NCI-H1436 (cell line): ENCODE results near the gene EIF2AK3.
"Not testable (repeated sequence)": the region's sequence is repeated elsewhere in the genome, so short reads cannot be mapped to it uniquely, and the experiment has no call there.

Experiments
- DNase-seq: peaks from one replicate; lab custom pipeline; 2025; lab: John Stamatoyannopoulos, UW

The EIF2AK3 gene

DNA sequence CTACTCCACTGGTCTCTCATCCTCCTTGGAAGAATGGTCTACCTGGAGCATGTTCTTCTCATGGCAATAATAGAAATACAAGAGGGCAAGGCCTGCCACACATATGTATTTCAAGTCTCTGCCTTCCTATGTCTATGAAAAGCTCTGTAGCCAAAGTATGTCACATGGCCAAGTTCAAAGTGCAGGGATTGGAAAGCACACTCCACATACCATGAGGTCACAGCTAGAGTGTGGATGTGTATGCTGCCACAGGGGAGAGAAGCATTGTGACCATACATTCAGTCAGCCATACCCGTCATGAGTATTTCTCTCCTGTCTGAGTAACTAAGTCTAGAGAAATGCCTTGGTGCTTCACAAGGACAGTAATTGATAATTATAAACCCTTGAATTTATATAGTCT, 8.8 kb upstream of the EIF2AK3 start:
- no peak for DNase-seq

DNA sequence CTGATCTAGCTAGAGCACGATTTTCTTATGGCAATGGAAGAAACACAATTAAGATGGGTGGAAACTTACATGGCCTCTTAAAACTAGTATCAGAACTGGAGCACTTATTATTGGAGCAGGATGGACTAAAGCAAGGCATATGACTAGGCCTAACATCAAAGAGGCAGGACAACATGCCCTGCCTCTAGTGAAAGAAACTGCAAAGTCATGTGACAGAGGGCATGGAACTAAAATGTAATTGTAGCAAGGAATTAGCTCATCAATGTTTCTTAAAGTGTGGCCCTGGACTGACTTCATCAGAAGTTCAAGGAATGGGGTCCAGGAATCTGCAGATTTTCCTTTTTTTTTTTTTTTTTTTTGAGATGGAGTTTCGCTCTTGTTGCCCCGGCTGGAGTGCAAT, 5.3 kb upstream of the EIF2AK3 start:
- no peak for DNase-seq

DNA sequence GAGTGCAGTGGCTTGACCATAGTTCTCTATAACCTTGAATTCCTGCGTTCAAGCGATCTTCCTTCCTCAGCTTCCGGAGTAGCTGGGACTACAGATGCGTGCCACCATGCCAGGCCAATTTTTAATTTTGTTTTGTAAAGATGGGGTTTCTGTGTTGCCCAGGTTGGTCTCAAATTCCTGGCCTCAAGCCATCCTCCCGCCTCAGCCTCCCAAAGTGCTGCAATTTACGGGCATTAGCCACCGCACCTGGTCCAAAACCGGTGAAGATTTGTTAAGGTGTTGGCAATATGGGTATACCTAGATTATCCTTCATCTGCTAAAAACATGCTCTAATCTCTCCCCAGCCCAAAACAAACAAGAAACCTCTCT, 1.3 kb upstream of the EIF2AK3 start:
- DNase-seq: no peak

DNA sequence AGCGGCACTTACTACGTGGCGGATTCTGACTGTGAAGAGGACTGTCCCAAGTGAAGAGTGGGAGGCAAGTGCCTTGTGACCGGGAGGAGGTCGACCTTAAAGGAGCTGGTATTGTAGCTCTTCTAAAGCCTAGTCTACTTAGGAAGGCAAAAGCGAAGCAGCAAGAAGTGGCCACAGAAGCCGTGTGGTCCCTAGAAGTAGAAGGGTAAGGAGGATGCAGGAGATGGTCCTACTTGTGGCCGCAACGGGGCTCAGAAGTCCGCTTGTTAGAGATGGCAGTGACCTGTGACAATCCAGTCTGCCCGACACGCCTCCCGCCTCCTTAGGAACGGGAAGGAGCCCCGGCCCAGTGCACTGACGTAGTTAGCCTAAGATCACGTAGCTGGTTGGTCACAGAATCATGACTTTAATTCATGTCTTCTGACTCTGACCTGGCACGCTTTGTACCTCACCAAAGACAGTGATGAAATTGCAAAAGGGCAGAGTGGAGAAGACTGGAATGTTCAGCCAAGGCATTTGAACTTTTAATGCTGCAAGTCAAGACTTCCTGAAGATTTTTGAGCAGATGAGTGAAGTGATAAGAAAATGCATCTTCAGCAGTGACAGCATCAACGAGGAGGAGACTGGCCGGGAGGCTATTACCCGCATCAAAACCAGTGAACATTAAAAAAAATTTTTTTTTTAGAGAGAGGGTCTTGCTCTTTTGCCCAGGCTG, 749 bp upstream of the EIF2AK3 start:
- peak; percentile 41 for DNase-seq

DNA sequence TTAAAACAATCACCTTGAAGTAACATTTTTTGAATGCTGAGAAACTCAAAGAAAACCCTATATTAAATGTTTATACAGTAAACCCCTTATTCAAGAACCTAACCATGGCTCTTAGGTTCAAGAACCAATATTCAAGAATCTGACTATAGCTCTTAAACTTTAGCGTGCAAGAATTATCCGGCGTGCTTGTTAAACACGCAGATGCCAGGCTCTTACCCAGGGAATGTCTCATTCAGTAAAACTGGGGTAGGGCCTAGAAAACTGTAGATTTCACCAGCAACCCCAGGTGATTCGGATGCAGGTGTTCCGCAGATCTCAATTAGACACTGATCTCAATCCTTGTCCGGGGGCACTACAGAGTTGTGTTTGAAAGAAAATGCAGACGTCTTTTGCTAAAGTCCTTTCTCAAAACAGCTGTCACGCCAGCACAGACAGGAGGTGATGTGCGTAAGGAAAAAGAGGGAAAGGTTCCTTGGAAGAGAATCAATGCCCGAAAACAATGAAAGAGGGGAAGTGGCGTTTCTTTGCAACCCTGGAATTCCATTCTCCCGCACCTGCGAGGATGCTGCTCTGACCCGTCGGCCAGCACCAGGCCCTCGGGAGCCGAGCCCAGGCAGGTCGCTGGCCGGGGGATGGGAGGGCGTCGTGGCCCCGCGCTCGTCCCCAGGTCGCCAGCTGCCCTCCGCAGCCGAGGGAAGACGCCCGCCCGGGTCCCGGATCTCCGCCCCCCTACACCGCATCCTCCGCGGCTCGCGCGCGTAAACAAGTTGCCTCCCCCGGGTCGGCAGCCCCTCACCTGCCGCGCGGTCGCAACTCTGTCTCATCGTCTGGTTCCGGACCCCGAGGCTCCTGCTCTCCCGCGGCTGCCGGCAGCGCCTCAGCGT, 851 bp downstream of the EIF2AK3 start:
- no peak for DNase-seq

DNA sequence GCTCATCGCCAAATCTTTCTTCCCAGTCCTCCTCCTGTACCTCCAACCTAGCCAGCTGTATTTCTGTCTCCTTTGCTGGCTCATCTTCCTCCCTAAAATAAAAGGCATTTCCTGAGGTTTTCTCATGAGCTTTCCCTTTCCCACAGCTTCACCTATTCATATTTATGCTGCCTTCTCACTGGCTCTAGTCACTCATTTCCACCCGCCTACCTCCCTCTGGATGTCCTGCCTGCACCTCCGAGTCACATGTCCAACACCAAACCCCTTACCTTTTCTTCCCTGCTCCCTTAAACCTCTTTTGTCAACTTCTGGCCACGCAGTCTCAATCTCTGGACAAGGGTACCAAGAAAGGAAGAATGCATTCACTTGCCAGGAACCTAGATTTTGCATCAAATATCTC, 2.8 kb downstream of the EIF2AK3 start:
- no peak for DNase-seq

DNA sequence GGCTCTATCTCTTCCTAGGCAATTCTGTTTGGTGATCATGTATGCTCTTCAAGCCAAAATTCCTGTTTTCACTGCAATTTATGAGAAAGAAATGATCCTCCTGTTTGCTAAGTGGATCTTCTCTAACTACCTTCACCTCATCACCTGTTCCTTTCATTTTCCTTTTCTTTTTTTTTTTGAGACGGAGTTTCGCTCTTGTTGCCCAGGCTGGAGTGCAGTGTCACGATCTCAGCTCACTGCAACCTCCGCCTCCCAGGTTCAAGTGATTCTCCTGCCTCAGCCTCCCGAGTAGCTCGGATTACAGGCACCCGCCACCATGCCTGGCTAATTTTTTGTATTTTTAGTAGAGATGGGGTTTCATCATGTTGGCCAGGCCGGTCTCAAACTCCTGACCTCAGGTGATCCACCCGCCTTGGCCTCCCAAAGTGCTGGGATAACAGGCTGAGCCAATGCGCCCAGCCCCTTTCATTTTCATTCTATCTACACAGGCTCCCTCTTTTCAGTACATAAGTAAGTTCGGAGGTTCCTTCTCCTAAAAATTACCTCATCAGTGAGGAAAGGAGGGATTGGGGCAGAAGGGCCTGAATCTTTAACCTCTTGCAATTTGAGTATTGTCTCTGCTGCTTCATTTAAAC, 3.3 kb downstream of the EIF2AK3 start:
- DNase-seq: not testable (repeated sequence)

DNA sequence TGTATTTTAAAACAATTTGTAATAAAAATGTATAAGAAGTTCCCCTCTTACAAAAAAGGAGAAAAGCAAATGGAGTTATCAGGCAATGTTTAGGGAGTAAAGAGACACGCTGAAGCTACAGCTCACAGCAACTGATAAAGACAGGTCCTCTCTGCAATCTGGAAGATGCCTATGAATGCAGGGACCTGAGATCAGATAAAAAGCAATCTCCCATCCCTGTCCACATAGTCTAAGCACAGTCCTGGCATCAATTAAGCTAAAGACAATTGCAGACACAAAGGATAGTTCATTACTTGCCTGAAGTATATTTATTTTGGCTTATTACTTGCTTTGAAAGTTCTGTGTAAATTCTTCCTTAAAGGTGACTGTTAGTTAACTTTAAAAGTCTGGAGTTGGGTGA, 5.0 kb downstream of the EIF2AK3 start:
- no peak for DNase-seq

DNA sequence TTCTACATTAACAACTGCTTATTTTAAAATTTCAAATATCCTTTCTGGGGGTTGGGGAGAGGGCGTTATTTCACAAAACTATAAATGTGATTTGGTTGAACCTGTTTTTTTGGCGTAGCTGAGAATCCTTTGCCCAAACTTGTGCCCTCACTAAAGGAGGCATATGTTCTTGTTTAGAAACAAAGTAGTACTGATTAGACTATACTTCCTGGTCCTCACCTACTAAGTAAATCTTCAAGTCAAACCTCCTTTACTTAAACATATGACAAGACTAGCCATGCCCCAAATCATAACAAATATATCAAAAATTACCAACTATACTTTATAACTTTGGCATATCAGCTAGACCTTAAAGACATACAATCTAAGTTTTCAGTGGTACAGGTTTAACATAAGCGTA, 5.8 kb downstream of the EIF2AK3 start:
- no peak for DNase-seq

DNA sequence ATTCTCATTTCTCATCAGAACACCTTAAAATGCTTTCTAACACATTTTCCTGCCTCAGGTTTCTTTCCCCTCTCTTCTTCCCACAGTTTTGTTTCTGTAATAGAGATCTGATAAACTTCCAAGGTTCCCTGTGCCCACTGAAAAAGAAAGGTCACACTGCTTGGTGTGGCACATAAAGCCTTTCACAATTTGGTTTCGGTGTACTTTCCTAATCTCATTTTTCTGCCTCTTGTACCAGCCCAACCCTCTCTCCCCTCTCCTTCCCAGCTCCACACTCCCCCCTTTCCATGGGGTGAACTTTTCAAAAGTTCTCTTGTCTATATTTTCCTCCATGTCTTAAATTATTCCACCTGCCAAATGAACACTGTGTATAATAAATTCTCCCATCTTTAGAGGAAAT, 7.2 kb downstream of the EIF2AK3 start:
- DNase-seq: no peak

DNA sequence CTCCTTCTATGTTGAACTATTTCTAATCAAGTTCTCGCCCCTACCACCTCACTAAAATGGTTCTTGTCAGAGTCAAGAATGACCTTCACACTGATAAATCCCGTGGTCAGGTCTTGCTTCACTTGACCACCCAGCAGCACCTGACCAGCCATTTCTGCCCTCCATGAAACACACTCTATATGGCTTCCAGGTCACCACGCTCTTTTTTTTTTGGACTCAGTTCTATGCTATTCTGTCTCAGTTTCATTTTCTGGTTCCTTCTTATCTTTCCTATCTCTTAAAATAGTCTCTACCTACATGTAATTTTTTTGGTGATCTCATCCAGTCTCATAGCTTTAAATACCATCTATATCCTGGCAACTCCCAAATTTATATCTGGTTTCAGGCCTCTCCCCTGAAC, 11.4 kb downstream of the EIF2AK3 start:
- no peak for DNase-seq

DNA sequence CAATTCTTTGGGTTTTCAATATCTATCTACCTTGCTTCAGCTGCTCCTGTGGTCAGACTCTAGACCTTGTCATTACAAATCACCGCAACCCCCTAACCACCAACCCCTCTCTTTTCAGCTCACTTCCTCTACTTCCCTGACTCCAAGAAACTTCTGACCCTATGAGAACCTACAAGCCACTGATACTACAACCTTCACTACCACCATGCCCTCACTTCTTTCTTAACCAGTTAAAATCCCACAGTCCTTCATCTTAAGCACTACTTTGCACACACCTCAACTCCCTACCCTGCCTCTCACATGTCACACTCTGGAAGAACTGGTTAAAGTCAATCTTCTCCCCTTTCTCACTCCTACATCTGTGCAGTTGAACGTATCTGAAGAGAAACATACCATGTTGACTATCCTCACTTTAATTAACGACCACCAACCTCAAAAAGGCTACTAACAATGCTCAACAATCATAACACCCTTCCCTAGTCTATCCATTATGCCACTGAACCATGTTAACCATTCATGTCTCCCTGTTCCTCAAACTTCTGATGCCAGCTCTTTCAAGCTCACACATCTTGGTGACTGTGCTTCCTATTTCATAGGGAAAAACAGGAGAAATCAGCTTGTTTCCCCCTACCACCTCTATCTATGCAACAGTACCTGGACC, 12.6 kb downstream of the EIF2AK3 start:
- DNase-seq: no peak

DNA sequence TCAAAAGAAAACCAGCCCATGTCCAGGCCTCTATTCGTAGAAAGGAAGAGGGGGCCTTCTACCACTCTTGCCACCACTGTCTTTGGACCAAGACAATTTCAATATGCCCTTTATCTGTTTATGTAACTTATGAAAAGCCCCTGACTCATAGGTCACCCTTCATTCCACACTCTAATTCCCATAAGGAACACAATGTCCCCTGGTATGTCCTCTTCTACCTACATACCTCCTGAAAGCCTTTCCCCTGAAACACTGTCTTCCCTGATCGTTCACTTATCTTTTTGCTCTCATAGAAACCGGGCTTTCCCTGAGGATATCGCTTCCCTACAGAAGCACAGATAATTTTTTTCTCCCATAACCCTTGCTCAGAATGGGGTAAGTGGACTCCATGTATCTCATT, 13.3 kb downstream of the EIF2AK3 start:
- DNase-seq: no peak

DNA sequence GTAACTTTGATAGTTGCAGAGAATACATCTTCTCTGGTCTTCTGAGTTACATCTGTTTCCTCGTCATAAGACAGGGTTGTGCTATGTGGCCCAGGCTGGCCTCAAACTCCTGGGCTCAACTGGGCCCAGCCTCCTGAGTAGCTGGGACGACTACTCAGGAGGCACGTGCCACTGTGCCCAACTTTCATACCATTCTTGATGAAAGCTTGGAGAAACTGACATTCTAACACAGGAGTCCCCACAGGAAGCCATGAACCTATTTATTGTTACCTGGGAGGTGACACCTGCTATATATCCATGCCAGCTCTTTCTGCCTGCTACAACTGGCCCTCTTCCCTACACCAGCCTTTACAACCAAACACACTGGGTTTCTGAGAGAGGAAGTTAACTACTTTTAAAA, 19.1 kb downstream of the EIF2AK3 start:
- DNase-seq: no peak

DNA sequence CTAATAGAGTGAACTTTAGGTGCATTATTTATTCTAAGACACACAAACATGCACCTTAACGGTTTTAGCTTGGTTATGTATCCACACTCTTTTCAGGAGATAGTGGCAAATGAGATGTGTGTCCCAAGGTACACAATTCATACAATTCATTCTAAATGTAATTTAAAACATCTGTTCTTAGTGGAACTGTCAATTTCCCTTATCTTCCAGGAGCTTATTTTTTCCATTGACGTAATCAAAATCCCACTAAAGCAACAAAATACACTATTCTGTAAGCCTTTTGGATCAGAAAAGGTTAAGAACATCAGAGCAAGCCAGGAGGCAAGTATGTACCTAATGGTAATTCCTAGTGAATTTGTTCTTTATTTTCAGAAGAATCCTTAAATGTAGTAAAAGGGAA, 19.8 kb downstream of the EIF2AK3 start:
- DNase-seq: no peak

DNA sequence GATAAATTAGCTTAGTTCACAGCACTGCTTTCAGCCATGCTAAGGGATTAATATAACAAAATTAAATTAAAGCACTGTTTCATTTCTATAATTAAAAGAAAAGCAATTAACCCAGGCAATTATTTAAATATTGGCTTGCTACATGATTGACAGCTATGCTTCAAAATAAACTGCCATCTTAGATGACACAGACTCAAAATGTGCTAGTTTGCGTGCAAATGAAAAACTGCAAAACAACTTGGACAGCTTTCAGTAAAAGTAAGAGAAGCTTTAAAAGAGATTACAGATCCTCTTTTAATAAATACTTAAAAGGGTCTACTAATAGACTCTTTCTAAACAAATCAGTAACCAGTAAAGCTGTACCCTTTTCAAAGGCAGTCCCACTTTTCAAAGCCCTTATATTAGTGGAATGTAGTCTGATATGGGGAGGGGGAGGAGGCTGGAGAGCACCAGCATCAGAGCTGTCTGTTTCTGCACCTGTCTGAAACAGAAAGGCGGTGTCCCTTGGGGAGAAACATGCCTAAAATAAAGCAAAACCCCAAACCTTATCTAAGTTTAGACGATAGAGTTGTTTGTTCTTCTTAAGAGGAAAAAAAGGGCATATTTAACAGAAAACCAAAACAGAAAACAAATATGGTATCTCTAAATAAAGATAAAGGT, 20.8 kb downstream of the EIF2AK3 start:
- no peak for DNase-seq

DNA sequence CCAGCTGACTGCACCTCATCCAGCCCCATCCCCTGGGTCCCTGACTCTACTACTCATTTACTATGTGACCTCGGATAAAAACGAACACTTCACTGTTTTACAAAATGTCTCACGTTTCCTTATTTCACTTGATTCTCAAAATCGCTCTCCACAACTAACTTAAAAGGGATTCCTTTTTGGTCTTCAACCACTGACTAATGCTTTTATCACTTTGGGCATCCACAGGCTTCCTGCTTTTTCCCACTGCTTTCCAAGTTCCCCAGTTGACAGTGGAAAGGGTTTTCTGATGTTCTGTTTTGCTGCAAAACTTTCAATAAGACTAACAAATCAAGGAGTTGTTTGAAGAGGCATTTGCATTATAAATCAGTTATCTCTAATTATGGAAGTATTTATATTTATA, 24.1 kb downstream of the EIF2AK3 start:
- DNase-seq: no peak

DNA sequence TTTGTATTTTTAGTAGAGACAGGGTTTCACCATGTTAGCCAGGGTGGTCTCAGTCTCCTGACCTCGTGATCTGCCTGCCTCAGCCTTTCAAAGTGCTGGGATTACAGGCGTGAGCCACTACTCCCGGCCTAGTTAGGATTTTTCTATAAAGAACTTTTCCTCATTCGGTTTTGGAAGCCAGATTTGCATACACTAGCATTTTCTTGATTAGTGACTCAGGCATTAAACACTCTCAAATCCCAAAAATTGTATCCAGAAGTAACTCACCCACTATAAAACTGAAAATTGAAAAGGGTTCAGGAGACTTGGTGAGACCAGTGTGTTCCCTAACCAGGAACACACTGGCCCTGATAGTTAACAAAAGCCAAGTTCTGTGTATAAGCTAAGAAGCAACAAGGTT, 25.2 kb downstream of the EIF2AK3 start:
- no peak for DNase-seq

DNA sequence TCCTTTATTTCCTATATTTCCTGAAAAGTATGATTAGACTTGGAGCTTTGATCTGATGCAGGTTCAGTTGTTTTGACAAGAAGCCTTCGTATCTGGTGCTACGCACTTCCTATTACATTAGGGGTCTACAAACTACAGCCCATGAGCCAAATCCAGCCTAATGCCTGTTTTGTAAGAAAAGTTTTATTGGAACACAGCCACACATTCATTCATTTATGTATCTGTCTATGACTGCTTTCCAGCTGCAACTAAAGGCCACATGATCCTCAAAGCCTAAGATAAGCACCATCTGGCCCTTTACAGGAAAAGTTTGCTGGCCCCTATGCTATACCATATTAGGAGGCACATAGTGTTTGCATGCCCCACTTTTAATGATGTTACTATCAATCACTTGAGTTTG, 26.0 kb downstream of the EIF2AK3 start:
- DNase-seq: no peak

DNA sequence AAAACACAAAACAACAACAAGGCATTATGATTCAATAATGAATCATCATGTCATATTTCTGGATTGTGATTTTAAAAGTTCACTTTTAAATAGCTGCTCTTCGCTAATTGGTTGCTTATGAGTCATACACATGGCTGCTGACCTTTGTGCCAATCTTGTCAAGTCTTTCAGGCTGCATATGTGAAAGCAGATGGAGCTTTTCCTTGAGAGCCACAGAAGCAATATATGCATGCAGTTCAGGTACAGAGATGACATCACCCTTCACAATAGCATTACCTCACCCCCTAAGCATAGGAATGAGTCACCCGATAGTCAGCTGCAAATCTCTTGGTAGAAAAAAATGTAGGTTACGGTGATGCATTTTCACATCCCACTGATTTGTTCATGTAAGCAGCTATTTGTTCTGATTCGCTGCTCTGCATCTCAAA, 27.2 kb downstream of the EIF2AK3 start:
- peak; percentile 12 for DNase-seq

DNA sequence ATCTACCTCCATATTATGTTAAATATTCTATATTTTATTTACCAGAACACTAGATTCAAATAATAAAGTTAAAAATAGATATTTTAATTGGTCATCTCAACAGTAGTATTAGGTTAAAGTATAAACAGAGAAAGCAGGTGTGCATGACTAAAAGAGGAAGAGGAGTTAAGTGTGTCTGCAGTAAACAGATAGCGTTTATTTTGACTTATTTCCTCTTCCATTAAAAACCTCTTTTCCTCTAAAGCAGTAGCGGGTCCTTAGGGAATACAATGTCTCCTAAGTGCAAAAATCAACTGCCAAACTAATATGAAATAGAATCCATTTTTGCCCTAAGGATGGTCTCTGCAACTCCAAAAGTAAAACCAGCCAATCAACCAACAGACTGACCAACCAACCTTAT, 27.7 kb downstream of the EIF2AK3 start:
- DNase-seq: peak; percentile 0

DNA sequence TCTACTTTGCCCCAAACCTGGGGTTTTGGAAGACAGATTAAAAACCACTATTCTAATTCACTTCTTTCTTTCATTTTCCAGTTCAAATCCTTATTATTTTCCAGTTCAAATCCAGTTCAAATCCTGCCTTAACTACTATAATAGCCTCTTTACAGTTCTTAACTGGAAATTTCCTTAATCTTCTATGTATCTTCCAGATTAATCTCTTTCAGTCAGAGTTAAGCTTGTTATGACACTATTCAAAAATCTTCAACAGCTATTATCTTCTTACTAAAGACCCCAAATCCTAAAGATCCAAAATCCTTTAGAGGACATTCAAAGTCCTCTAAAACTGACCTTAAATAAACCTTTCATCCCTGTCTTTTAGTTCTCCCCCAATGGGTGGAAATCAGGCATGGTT, 30.1 kb downstream of the EIF2AK3 start:
- DNase-seq: no peak
